Kidney epithelial cell (primary cell): ENCODE results near the gene MANEAL. TPM values are rescaled to one million over a fixed set of nuclear protein-coding genes. Genes with fewer than 3 reads are reported as not detected.

Source experiments
- DNase-seq: peaks from one replicate; pipeline ENCODE4 v3.0.0-alpha.2; 2010; ENCODE audit warnings: low read depth
- H3K27me3 ChIP-seq: 2 replicates; pipeline ENCODE4 v1.6.0; 2011; ENCODE audit warnings: low read length; ENCODE audit not compliant: control insufficient read depth, insufficient read depth
- H3K36me3 ChIP-seq: 2 replicates; pipeline ENCODE4 v1.5.1; 2011; ENCODE audit warnings: low read length; ENCODE audit not compliant: control insufficient read depth, insufficient read depth
- H3K4me3 ChIP-seq: 2 replicates; pipeline ENCODE4 v1.5.1; 2011; ENCODE audit warnings: low read depth, mild to moderate bottlenecking, control low read depth, low read length
- CTCF ChIP-seq: IDR thresholded peaks from 2 replicates; pipeline ENCODE4 v1.5.1; 2011; ENCODE audit warnings: mild to moderate bottlenecking, moderate library complexity, low read length, control low read depth, inconsistent platforms; ENCODE audit not compliant: insufficient read depth, poor library complexity, severe bottlenecking
- total RNA-seq: library from RNA; depleted of rRNA; stranded (reverse); fragments of >200 nt; gene quantifications from 2 replicates; pipeline ENCODE4 v1.2.3, GENCODE V29; 2015

MANEAL gene
- total RNA-seq, 1 donor from 2014 or later, result 8.7 TPM

GRCh38 chr1:37850352-37850955, 56.8 kb downstream of the MANEAL start:
- Histone ChIP-seq H3K4me3 (no peak overlapping the region), H3K27me3 (no peaks in the 10 kb centered on the region), H3K36me3 (peaks cover 1% of the 10 kb centered on the region)
- TF ChIP-seq CTCF, result no peak
- no peak for DNase-seq

Other genes starting within 250 kb of the MANEAL start
- gene SNIP1, start 239.6 kb upstream of the MANEAL start, total RNA-seq, result 18.3 and 19.3 TPM in 2 replicates
- 8.7 and 12.9 TPM in 2 replicates for gene DNALI1, start 236.9 kb upstream of the MANEAL start, total RNA-seq
- 47.8 and 52.6 TPM in 2 replicates for gene GNL2, start 197.9 kb upstream of the MANEAL start, total RNA-seq
- gene RSPO1, start 159.0 kb upstream of the MANEAL start, total RNA-seq, result 0.08 and 0.14 TPM in 2 replicates
- 3.1 and 4.0 TPM in 2 replicates for gene CDCA8, start 101.3 kb upstream of the MANEAL start, total RNA-seq
- 0.13 and 0.55 TPM in 2 replicates for gene EPHA10, start 28.7 kb upstream of the MANEAL start, total RNA-seq
- gene C1orf122, start 13.9 kb downstream of the MANEAL start, total RNA-seq, result 112 and 118 TPM in 2 replicates
- gene YRDC, start 14.4 kb downstream of the MANEAL start, total RNA-seq, result 48.7 and 54.7 TPM in 2 replicates
- gene MTF1, start 65.7 kb downstream of the MANEAL start, total RNA-seq, result 4.3 and 5.2 TPM in 2 replicates
- gene INPP5B, start 153.2 kb downstream of the MANEAL start, total RNA-seq, result 18.9 and 19.6 TPM in 2 replicates
- gene SF3A3, start 196.2 kb downstream of the MANEAL start, total RNA-seq, result 50.7 and 79.6 TPM in 2 replicates
- gene FHL3, start 211.7 kb downstream of the MANEAL start, total RNA-seq, result 40.8 and 48.0 TPM in 2 replicates
- 42.8 and 62.3 TPM in 2 replicates for gene UTP11, start 218.9 kb downstream of the MANEAL start, total RNA-seq